GM19468 (cell line): Measurements from ENCODE around the gene CHST14.
A peak's percentile ranks its signal among the peaks of the same experiment; 100 is the strongest.

Source experiments
- ATAC-seq: cut with Tn5 transposase; IDR thresholded peaks from one replicate; pipeline ENCODE4 v1.9.1; 2021; ENCODE audit warnings: mild to moderate bottlenecking, moderate library complexity, moderate number of reproducible peaks; ENCODE audit not compliant: unreplicated experiment; ENCODE audit errors: extremely low read depth

The CHST14 gene, protein sequence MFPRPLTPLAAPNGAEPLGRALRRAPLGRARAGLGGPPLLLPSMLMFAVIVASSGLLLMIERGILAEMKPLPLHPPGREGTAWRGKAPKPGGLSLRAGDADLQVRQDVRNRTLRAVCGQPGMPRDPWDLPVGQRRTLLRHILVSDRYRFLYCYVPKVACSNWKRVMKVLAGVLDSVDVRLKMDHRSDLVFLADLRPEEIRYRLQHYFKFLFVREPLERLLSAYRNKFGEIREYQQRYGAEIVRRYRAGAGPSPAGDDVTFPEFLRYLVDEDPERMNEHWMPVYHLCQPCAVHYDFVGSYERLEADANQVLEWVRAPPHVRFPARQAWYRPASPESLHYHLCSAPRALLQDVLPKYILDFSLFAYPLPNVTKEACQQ

DNA sequence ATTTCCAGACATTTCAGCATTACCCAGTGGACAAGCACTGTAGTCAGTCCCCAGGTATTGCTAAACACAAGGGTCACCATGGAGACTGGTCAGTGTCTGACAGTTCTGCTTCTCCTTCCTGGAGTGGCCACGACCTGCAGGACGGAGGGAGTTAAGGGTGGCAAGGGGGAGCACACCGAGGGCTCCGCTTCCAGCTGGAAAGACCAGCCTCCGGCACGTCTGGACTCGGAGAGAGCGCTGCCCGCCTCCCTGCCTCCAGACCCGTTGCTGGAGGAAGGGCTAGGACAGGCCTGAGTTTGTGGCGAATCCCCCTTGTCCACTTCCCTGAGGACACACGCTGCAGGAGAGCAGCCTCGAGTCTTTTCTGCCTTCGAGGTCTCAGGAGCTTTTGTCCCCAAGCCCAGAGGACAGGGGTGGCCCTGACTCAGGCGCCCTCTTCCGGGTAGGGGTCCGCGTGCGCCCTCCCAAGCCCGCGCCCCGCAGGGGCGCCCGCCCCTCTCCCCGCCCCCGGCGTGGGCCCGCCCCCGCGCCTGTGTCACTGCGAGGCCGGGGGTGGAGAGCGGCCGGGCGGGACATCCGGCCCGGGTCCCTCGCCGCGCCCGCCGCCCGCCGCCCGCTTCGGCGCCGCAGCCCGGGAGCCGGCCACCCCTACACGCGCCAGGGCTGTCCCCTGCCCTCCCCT lies at the start of gene CHST14:
CHST14 (plus strand) TSS at position 562 of the 682 bp plus-strand sequence. CDS start 230 bp downstream, outside the sequence.
- peak; percentile 12 for ATAC-seq

DNA sequence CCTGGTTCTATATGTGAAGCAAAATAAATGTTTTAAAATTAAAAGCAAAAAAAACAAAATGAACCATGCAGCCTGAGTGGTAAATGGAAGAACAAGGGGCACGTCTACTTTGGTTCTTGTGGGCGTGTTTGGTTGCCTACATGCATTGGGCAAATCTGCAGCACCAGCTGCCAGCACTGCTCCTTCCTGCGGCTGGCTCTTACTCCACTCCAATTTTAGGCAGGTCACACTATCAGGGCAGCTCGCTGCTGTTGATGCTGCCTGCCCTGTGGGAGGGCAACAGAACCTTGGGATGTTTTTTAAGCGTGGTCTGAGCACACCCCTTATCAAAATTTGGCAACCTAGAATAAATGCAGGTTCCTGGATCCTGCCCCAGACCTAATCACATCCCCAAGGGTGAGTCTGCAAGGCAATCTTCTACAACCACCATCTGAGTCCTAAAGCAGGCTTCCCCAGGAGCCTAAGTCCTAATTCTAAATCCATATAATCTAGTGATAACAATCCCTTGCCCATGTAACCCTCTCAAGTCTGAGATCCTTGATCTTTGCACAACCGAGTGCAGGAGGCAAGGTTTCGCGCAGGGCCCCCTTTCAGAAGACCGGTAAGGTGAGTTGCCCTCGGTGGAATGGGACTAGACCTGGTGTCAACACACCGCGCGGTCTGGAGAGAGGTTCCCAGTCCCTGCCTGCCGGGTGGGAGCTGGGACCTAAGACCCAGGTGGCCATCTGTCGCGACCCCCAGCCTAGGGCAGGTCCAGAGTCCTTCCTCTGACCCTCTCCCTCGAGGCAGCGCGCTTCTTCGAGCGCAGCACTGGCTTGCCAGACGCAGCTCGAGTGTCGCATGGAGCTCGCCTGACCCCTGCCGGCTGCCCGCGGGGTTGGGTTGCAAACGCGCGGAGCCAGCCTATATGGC lies 49.3 kb upstream of the CHST14 start:
- ATAC-seq = no peak

DNA sequence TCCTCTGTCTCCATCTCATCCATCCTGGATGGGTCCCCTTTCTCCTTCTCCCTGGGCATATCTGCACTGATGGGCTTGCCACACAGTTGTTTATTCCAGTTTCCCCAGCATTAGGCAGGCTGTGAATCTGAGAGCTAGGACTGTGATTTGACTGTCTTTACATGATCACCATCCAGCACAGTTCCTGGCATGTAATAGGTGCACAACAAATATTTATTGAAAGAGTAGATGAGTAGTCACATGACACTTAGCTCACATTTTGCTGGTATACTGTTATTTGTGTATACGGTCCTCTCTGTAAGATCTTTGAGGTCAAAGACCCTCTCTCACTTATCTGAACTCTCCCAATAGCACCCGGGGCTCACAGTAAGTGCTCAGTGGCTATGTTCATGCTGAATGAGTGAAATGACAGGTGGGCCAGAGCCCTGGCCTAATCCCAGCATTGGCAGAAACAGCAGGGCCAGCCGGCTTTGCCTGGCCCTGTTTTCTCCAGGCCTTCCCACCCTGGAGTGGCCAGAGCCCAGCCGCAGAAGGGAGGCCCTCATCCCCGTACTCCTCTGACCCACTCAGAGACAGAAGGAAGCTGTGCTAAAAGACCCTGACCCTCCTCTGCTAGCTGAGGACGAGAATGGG lies 46.2 kb upstream of the CHST14 start:
- ATAC-seq = no peak

DNA sequence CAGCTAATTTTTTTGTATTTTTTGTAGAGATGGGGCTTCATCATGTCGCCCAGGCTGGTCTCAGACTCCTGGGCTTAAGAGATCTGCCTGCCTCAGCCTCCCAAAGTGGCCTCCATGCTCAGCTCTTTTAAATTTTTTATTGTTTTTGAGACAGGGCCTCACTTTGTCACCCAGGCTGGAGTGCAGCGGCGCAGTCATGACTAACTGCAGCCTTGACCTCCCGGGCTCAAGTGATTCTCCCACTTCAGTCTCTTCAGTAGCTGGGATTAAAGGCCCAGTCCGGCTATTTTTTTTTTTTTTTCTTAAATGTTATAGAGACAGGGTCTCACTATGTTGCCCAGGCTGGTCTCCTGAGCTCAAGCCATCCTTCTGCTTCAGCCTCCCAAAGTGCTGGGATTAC lies 45.1 kb upstream of the CHST14 start:
- no peak for ATAC-seq

DNA sequence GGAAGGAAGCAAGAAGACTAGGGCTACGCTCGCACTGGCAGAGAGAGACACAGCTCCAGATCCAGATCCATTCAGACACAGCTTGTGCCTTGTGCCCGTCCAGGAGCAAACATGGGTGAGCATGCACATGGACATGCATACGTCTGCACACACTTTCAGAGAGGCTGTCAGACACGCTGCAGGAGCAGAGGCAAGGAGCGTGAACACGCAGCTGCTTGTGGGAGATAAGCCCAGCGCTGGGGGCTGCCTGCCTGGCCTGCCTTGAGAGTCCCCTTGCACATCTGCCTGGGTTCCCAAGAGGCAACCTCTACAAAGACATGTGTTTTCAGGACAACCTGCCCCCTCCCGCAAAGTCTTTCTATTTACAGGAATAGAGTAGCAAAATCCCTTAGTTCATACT lies 43.6 kb upstream of the CHST14 start:
- no peak for ATAC-seq

DNA sequence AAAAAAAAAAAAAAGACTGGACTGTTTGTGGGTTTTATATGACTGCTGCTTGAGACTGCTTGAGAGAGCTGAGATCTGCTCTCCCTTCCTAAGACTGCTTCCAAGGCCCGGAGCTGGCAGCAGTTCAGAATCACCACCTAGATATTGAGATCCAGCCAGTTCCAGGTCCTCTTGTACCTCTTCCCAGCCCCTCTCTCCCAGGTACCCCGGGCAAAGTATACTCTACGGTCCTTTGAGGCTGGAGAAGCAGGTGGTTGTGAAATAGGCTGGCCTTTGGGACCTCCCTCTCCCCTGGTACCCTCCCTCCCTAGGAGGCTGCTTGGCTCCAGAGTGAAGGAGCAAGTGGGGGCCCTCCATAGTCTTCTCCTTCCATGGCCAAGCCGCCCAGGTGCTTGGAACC lies 42.6 kb upstream of the CHST14 start:
- ATAC-seq = no peak

DNA sequence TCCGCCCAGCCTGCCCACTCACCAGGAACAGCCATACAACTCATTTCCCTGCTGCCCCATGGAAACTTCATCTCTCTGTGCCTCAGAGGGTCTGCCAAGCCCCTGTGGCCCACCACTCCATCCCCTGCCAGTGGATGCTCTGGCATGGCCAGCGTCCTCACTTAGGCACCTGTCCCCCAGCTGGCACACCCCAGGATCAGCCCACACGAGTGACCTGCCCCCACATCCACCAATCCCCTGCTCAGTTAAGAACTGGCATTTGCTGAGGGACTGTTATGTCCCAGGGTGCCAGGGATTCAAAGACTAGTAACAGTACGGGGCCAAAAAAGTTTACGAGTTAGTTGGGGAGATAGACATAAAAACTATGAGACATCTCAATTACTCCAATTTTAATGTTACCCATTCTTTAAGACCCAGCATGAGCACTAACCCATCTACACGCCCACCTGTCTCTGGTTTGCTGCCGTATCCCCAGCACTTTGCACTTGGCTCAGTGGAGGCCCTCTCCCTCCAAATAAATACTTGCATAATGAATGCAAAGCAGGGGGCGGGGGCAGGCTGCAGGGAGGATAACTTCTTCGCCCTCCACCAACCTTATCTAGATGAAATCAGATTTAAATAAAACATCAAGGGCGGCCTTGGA lies 41.6 kb upstream of the CHST14 start:
- no peak for ATAC-seq

DNA sequence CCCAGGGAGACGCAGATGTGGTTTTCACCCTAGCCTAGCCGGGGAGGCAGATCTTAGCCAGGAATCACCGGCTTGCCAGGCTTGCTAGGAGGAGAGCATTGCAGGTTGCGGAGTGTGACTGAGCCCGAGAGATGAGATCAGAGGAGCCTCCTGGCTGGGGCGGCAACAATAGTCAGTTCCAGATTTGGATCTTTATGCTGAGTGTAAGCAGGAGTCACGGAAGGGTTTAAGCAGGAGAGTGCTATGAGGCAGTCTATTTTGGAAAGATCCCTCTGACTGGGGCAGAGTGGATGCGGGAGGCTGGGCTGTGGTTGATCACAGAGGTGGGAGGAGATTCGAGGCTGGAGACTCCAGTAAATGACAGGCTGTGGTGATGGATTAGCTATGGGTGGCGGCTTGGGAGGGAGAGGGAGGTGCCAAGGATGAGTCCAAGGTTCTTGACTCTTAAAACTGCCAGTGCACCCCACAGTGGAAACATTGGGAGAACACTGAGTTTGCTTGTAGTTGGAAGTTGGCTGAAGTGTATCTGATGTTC lies 40.4 kb upstream of the CHST14 start:
- no peak for ATAC-seq

DNA sequence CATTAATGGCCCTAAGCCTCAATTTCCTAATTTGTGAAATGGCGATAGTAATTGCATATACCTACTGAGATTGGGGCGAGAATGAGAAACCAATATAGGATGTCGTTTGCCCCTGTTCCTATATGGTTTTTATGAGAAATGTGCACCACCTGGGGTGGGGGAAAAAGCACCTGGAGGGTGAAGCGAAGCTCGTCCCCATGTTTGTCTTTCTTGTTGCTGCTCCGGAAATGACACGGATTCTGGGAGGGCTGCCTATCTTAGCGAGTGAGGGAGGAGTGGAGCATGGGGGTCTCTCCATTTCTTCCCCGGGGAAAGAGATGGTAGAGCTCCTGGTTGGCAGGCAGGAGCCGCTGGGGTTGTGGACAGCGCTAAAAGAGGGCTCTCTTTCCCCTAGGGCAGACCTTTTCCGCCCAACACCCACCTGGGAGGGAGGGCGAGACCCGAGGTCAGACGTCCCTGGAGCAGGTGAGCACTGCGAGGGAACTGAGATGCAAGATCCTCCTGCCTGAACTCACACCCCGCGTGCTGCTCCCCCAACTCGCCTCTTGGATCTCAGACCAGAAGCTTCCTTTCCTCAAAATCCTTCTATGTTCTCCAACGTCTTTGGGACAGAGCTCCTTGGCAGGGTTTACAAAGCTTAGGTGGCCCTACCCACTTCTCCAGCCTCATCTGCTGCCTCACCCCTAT lies 35.6 kb upstream of the CHST14 start:
- ATAC-seq = no peak

DNA sequence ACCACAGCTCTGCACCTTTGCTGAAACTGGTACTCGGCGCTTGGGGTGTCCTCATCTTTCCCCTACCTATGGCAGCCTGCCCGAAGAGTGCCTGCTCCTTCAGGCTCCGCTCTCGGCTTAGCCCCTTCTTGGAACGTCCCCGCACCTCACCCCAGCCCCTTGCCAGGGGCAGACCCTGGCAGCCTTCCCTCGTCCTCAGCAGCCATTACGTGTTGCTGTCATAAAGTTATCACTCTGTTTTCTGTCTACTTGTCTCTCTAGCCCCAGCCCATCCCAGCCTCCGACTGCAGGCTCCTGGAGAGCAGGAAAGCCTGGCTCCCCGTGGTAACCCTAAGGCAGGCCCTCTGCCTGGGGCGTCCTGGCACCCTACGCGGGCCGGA lies 35.1 kb upstream of the CHST14 start:
- no peak for ATAC-seq

DNA sequence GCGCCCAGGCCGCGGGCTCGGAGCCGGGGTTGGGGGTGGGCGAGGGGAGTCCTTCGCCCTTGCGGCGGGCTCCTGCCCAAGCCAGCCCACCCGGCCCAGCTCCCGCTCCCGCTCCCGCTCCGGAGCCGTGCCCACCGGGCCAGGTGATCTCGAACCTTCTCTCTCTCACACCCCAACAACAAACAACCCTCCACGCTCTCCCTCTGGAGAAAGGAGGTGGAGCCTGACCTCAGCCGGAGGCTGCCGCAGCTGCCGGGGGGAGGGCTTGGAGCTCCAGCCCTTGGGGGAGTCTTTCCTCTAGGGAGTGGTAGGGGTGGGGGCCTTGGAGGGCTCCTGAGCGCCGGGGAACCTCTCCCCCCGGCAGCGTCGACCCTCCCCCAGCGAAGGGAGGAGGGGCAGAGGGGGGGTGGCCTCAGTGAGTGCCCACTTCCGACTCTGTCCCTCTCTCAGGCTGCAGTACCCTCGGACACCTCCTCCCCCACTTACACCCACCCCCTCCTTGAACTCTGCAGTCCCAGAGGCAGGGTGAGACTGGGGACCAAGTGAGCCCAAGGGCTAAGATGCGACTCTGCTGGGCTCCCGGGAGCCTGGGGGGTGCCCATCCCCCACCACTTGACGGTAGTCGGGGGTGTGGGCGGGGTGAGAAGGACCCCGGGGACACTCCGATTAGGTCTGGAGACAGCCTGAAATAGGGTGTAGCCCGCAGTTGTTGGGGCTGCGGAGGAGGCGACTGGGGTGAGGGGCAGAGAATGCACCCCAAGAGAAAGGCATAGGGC lies 34.5 kb upstream of the CHST14 start:
- no peak for ATAC-seq

DNA sequence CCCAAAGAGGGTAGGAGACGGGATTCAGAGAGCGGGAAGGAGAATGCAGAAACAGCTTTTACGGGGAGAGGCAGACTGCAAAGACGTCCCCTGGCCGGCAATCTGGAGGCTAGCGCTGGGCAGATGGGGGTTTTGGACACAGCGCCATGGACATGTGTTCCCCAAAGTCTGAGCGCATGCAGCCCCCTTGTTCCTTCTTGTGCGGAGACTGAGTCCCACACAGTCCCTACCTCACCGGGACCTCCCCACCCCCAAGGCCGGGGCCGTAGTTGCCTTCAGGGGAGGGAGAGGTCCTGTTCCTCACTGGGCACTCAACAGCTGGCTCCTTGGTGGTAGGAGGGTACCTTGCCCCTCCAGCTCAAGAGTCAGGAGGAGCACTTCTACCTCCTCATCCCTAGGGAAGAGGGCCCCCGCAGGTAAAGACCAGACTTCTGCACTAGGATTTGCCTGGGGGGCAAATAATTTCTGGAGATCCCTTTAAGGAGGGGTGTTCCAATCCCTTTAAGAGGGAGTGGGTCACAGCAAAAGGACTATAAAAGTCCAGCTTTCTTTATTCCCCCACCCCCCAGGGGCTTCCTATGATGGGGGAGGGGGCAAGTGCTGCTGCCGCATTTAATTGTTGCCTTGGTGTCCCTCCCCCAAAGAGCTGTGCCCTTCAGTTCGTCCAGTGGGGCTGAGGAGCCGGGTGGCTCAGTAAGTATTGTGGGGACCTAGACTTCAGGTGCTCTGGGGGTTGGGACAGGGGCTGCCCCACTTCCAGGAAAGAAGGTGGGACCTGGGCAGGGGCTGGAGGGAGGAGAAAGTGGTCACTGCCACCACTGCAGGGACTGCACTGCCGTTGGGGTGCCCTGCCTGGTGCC lies 33.7 kb upstream of the CHST14 start:
- ATAC-seq = no peak

DNA sequence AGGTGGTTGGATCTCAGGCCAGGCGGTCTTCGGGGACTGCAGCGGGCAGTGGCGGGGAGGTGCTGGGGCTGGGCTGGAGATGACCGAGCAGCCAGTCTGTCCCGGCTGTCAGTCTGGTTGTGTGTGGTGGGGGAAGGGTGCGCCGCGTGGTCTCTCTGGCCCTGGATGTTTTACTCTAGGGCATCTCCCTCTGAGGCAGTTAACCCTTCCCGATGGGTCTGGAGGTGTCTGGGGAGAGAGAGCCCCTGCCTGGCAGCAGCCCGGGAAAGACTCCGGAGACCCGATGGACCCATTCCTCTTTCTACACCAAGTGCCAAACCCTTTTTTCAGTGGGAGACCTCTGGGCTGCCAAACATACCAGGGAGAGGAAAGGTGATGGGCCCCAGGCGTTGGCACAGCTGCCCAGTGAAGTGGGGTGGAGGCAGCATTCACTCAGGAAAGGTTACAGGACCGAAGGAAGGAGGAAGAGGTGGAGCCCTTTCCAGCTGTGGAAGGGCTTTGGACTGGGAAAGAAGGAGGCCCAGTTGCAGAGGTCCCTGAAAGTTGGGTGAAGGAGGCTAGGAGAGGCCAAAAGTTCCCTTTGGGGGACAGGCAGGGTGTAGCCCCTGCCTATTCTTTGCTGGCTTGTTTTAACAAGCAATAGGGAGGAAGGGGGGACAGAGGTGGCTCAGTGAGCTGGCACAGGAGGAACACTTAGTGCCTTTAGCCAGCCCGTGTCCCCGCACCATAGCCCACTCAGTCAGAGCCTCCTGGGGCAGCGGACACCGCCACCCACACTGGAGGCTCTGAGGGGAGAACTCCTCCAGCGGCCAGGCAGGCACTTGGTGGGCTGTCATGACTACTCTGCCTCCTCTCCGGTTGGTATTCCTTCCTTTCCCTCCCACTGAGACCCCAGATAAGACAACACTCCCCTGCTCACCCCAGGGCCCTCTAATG lies 32.8 kb upstream of the CHST14 start:
- no peak for ATAC-seq

DNA sequence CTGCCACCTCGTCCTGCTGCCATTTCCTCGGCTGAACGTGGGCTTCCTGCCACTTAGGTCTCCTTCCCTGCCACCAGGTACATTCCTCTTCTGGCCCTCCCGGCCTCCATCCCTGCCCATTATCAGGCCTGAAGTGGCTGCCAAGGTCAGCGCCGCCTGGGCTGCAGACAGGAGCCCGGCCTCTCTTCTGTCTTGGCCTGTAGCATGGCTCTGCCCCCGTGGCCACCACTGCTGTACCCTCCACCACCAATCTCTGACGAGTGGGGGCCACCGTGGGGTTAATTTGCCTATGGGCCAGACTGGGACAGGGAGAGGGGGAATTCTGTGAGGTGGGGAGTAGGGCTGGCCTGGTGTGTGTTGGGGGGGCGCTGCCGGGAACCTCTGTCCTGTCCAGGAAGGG lies 32.1 kb upstream of the CHST14 start:
- no peak for ATAC-seq

DNA sequence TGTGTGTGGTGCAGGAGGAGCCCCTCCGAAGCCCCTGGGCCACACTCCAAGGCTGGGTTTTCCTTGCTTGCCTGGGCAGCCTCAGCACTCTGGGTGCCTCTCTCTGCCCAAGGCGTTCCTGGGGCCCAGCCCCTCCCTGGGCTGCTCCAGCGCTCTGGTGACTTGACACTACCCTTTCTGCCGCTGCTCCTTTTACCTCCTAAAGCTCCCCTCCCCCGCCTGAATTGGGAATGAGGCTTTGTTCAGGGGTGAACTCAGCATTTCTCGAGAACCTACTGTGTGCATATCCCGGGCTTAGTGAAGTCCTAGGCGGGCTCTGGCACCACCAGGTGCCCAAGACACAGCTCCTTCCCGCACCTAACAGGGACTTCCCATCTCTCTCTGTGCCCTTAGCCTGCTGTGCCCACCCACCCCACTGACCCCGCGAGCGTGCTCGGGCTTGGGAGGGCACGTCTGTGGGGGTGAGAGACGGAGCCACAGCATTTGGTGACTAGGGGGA lies 31.3 kb upstream of the CHST14 start:
- ATAC-seq = no peak
